Activated gamma-delta T cell (primary cell): ENCODE measurements around the gene ALOX12B.
A peak's percentile ranks its signal among the peaks of the same experiment; 100 is the strongest.

ENCODE experiments used
- DNase-seq: peaks from one replicate; lab custom pipeline; 2025; lab: John Stamatoyannopoulos, UW
- total RNA-seq, 2 donors: gene quantifications; one replicate each; lab custom pipeline; 2026; lab: John Stamatoyannopoulos, UW

ALOX12B gene
- total RNA-seq: 0.13 to 0.61 reads per million in 2 donors

GRCh38 chr17:8087075-8087951 is at the start of gene ALOX12B:
ALOX12B (minus strand) TSS chr17:8087716; CDS start chr17:8087442, 274 bp downstream.
- DNase-seq: no peak

GRCh38 chr17:8133941-8134340 is 46.4 kb upstream of the ALOX12B start:
- DNase-seq: no peak

GRCh38 chr17:8133399-8133798 is 45.9 kb upstream of the ALOX12B start:
- DNase-seq: no peak

- no peak for DNase-seq
Observed at GRCh38 chr17:8131844-8132441, 44.4 kb upstream of the ALOX12B start.

- DNase-seq: no peak
Observed at GRCh38 chr17:8128125-8128784, 40.7 kb upstream of the ALOX12B start.

- DNase-seq: peak; percentile 35
Observed at GRCh38 chr17:8126491-8127066, 39.1 kb upstream of the ALOX12B start.

GRCh38 chr17:8125947-8126490 is 38.5 kb upstream of the ALOX12B start:
- DNase-seq: no peak

GRCh38 chr17:8125154-8125946 is 37.8 kb upstream of the ALOX12B start:
- DNase-seq: peak; percentile 33

GRCh38 chr17:8124350-8125153 is 37.0 kb upstream of the ALOX12B start:
- DNase-seq: no peak

GRCh38 chr17:8123695-8124349 is 36.3 kb upstream of the ALOX12B start, which contains the start of gene HES7:
HES7 (minus strand) TSS chr17:8124106; CDS start chr17:8124084, 22 bp downstream.
- no peak for DNase-seq

GRCh38 chr17:8122924-8123694 is 35.6 kb upstream of the ALOX12B start:
- no peak for DNase-seq

- no peak for DNase-seq
Observed at GRCh38 chr17:8122422-8122923, 35.0 kb upstream of the ALOX12B start.

GRCh38 chr17:8121681-8122421 is 34.3 kb upstream of the ALOX12B start:
- DNase-seq: peak; percentile 26

GRCh38 chr17:8121407-8121680 is 33.8 kb upstream of the ALOX12B start:
- no peak for DNase-seq

- no peak for DNase-seq
Observed at GRCh38 chr17:8120520-8121406, 33.2 kb upstream of the ALOX12B start.

- no peak for DNase-seq
Observed at GRCh38 chr17:8119581-8120519, 32.3 kb upstream of the ALOX12B start.
